HCT116 (cell line): Measurements from ENCODE around the gene TRAK1. TPM values are rescaled to one million over a fixed set of nuclear protein-coding genes. Genes with fewer than 3 reads are reported as not detected.

Experiments used
- ATAC-seq: fragments of 200-7000 bp; cut with Tn5 transposase; 2 replicates; pipeline ENCODE4 v1.9.1; 2020; ENCODE audit warnings: mild to moderate bottlenecking, moderate library complexity
- BruUV-seq: library from RNA; stranded (reverse); fragments of 400-500 nt; replicated peaks from 2 replicates; lab custom pipeline; 2021; lab: Mats Ljungman, UMichigan
- CTCF ChIA-PET: fragments of 300-600 bp; sonication (Branson Sonifier 250); formaldehyde crosslinking; loops from one replicate; lab custom pipeline; 2021; ENCODE audit warnings: antibody characterized with exemption; lab: Charles Lee
- POLR2A ChIA-PET: fragments of 300-600, 350-600 bp; sonication (Branson Sonifier 250); formaldehyde crosslinking; loops from one replicate; lab custom pipeline; 2021; ENCODE audit warnings: antibody characterized with exemption; lab: Charles Lee
- RAD21 ChIA-PET, 2 experiments: fragments of 300-600 bp; sonication (Branson Sonifier 250); formaldehyde crosslinking; loops; one replicate each; lab custom pipeline; 2023; ENCODE audit warnings: low total read pairs in 2 of 2; ENCODE audit not compliant: uncharacterized antibody in 2 of 2, unreplicated experiment in 2 of 2, low non-redundant PET in 1 of 2; lab: Charles Lee
- DNase-seq: peaks from one replicate; pipeline ENCODE4 v3.0.0-alpha.2; 2010; ENCODE audit warnings: low read depth, low spot score
- H2AFZ ChIP-seq: fragments of 200-600 bp; shearing (Covaris generic), sonication (generic); 2 replicates; pipeline ENCODE4 v1.6.1; 2017; ENCODE audit warnings: low read depth, mixed run types, mixed read lengths, antibody characterized with exemption, low read length; ENCODE audit not compliant: poor library complexity, severe bottlenecking
- H3K27ac ChIP-seq: 2 replicates; pipeline ENCODE4 v1.5.1; 2012; ENCODE audit warnings: low read depth, low read length
- H3K27me3 ChIP-seq: fragments of 200-600 bp; sonication (generic); 2 replicates; pipeline ENCODE4 v1.6.1; 2016; ENCODE audit warnings: mixed run types, low read length, mixed read lengths; ENCODE audit not compliant: insufficient read depth
- H3K36me3 ChIP-seq, 2 experiments: fragments of 200-500 bp in 1 of 2; fragments of 200-600 bp in 1 of 2; sonication (Bioruptor generic) in 1 of 2; sonication (generic) in 1 of 2; 2 replicates each; pipeline versions ENCODE4 v1.5.1 to v1.6.1; 2014 to 2016; ENCODE audit warnings: low read length in 2 of 2, inconsistent platforms in 1 of 2, mixed read lengths in 1 of 2, mixed run types in 1 of 2; ENCODE audit not compliant: insufficient read depth in 2 of 2, control insufficient read depth in 1 of 2
- H3K4me1 ChIP-seq, 2 experiments: fragments of 200-600 bp in 1 of 2; sonication (generic) in 1 of 2; 2 replicates each; pipeline versions ENCODE4 v1.5.1 to v1.6.1; 2012 to 2017; ENCODE audit warnings: low read length in 2 of 2, inconsistent platforms in 1 of 2, mild to moderate bottlenecking in 1 of 2, mixed read lengths in 1 of 2, mixed run types in 1 of 2, moderate library complexity in 1 of 2; ENCODE audit not compliant: insufficient read depth in 2 of 2, control insufficient read depth in 1 of 2
- H3K4me2 ChIP-seq: fragments of 200-600 bp; sonication (generic); 2 replicates; pipeline ENCODE4 v1.6.1; 2017; ENCODE audit warnings: mixed run types, low read length, mixed read lengths
- H3K4me3 ChIP-seq, 2 experiments: fragments of 200-600 bp in 1 of 2; sonication (generic) in 1 of 2; replicated peaks in 1 of 2; 2 replicates each; pipeline ENCODE4 v1.5.1; 2011 to 2016; ENCODE audit warnings: low read length in 2 of 2, control low read depth in 1 of 2, low read depth in 1 of 2, mild to moderate bottlenecking in 1 of 2, mixed read lengths in 1 of 2, mixed run types in 1 of 2
- H3K79me2 ChIP-seq: fragments of 200-600 bp; sonication (generic); 2 replicates; pipeline ENCODE4 v1.6.1; 2017; ENCODE audit warnings: mild to moderate bottlenecking, mixed run types, low read length, moderate library complexity, mixed read lengths; ENCODE audit not compliant: insufficient read depth
- H3K9ac ChIP-seq: fragments of 200-600 bp; sonication (generic); 2 replicates; pipeline ENCODE4 v1.6.1; 2016; ENCODE audit warnings: low read length, mixed read lengths
- H3K9me2 ChIP-seq: fragments of 200-600 bp; sonication (generic), shearing (Covaris generic); 2 replicates; pipeline ENCODE4 v1.6.1; 2017; ENCODE audit warnings: mixed run types, mild to moderate bottlenecking, moderate library complexity; ENCODE audit not compliant: insufficient read depth
- H3K9me3 ChIP-seq, 2 experiments: fragments of 200-500 bp in 1 of 2; fragments of 200-600 bp in 1 of 2; sonication (Bioruptor generic) in 1 of 2; sonication (generic) in 1 of 2; 2 replicates each; pipeline ENCODE4 v1.6.1; 2014 to 2017; ENCODE audit warnings: low read length in 2 of 2, mixed read lengths in 2 of 2, inconsistent platforms in 1 of 2, low read depth in 1 of 2, mild to moderate bottlenecking in 1 of 2, mixed run types in 1 of 2, moderate library complexity in 1 of 2; ENCODE audit not compliant: control insufficient read depth in 1 of 2, insufficient read depth in 1 of 2
- H4K20me1 ChIP-seq: fragments of 200-600 bp; sonication (generic), shearing (Covaris generic); 2 replicates; pipeline ENCODE4 v1.6.1; 2017; ENCODE audit warnings: mixed run types, mild to moderate bottlenecking, moderate library complexity; ENCODE audit not compliant: insufficient read depth
- CBX3 ChIP-seq: IDR thresholded peaks from 2 replicates; pipeline ENCODE4 v1.6.1; 2012; ENCODE audit warnings: low read depth
- EZH2 ChIP-seq: fragments of 200-600 bp; sonication (generic); IDR thresholded peaks from 2 replicates; pipeline ENCODE4 v1.6.1; 2017; ENCODE audit warnings: antibody characterized with exemption, mixed run types
- EZH2phosphoT487 ChIP-seq: fragments of 200-600 bp; IDR thresholded peaks from 2 replicates; pipeline ENCODE4 v1.6.1; 2018; ENCODE audit warnings: antibody characterized with exemption, borderline replicate concordance
- JUND ChIP-seq: IDR thresholded peaks from 2 replicates; pipeline ENCODE4 v1.6.1; 2012
- POLR2AphosphoS5 ChIP-seq: IDR thresholded peaks from 2 replicates; pipeline ENCODE4 v1.6.1; 2011; ENCODE audit warnings: mild to moderate bottlenecking, low read depth, low read length, moderate library complexity
- SP1 ChIP-seq: IDR thresholded peaks from 2 replicates; pipeline ENCODE4 v1.6.1; 2012; ENCODE audit warnings: low read depth
- YY1 ChIP-seq: IDR thresholded peaks from 2 replicates; pipeline ENCODE4 v1.6.1; 2011; ENCODE audit warnings: low read length, low read depth, moderate library complexity, mild to moderate bottlenecking; ENCODE audit not compliant: insufficient replicate concordance; ENCODE audit errors: extremely low read depth
- intact Hi-C: fragments of 100-400 bp; cut with micrococcal nuclease; formaldehyde crosslinking; loops from 2 replicates; pipeline ENCODE4 v1.10.0; 2022
- total RNA-seq: library from RNA; stranded (reverse); gene quantifications from one replicate; pipeline ENCODE4 v1.2.1, GENCODE V29; 2021; ENCODE audit not compliant: unreplicated experiment
- TF ChIP-seq, protein P1 (sequence below): IDR thresholded peaks from 2 replicates; pipeline ENCODE4 v1.6.1; 2011; ENCODE audit warnings: mild to moderate bottlenecking, low read length, moderate library complexity; ENCODE audit not compliant: insufficient replicate concordance; ENCODE audit errors: extremely low read depth
- TF ChIP-seq, protein P2 (sequence below): IDR thresholded peaks from 2 replicates; pipeline ENCODE4 v1.6.1; 2012
- TF ChIP-seq, protein P3 (sequence below): IDR thresholded peaks from 2 replicates; pipeline ENCODE4 v1.6.1; 2012; ENCODE audit warnings: low read depth
- TF ChIP-seq, protein P4 (sequence below): IDR thresholded peaks from 2 replicates; pipeline ENCODE4 v1.6.1; 2012

The TRAK1 gene
- total RNA-seq, 1 experiment from 2014 or later: 25.9 TPM

DNA sequence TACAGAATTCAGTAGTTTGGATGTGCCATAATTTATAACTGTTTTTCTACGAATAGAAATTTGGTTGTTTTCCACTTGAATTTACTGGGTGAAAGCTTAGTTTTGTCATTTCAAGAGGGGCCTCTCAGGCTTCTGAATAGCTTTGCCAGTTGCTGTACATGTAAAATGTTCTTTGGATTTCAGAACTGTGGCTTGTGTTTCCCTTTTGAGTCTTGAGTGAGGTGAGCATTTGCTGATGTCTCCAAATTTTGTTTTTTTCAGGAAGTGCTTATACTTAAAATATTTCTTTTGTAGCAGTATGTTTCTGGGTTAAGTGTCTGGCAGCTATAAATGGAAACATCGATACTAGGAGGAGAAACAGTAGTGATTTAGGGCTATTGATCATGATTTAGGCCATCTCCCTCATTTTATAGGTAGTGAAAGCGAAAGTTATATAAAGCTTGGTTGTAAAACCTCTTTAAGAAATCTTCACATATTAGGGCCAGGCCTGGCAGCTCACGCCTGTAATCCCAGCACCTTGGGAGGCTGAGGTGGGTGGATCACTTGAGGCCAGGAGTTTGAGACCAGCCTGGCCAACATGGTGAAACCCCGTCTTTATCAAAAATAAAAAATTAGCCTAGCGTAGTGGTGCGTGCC is 9.2 kb upstream of the TRAK1 start:
- no peak for DNase-seq
- peaks cover 5% of the 10 kb centered on the region; the same call in 1 of the 2 replicates for H4K20me1 ChIP-seq
- H3K79me2 ChIP-seq: peaks cover 65% of the 10 kb centered on the region
- POLR2A ChIA-PET: no interaction called here
- peaks cover 55 to 70% of the 10 kb centered on the region in 2 experiments for H3K4me1 ChIP-seq
- H3K27me3 ChIP-seq: no peaks in the 10 kb centered on the region
- BruUV-seq: no TSS peak
- no peak overlapping the region for H3K9ac ChIP-seq
- H3K36me3 ChIP-seq: no peaks in the 10 kb centered on the region; a peak in 1 of 4 replicates
- no peaks in the 10 kb centered on the region for H3K9me2 ChIP-seq
- no peak overlapping the region for H3K27ac ChIP-seq
- TF ChIP-seq EZH2phosphoT487 (no peak), YY1 (no peak), EZH2 (no peak), JUND (no peak), CBX3 (no peak), SP1 (no peak), POLR2AphosphoS5 (no peak)
- TF ChIP-seq, protein P1, sequence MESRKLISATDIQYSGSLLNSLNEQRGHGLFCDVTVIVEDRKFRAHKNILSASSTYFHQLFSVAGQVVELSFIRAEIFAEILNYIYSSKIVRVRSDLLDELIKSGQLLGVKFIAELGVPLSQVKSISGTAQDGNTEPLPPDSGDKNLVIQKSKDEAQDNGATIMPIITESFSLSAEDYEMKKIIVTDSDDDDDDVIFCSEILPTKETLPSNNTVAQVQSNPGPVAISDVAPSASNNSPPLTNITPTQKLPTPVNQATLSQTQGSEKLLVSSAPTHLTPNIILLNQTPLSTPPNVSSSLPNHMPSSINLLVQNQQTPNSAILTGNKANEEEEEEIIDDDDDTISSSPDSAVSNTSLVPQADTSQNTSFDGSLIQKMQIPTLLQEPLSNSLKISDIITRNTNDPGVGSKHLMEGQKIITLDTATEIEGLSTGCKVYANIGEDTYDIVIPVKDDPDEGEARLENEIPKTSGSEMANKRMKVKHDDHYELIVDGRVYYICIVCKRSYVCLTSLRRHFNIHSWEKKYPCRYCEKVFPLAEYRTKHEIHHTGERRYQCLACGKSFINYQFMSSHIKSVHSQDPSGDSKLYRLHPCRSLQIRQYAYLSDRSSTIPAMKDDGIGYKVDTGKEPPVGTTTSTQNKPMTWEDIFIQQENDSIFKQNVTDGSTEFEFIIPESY: no peak
- TF ChIP-seq, protein P2, sequence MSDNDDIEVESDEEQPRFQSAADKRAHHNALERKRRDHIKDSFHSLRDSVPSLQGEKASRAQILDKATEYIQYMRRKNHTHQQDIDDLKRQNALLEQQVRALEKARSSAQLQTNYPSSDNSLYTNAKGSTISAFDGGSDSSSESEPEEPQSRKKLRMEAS: no peak
- TF ChIP-seq, protein P3, sequence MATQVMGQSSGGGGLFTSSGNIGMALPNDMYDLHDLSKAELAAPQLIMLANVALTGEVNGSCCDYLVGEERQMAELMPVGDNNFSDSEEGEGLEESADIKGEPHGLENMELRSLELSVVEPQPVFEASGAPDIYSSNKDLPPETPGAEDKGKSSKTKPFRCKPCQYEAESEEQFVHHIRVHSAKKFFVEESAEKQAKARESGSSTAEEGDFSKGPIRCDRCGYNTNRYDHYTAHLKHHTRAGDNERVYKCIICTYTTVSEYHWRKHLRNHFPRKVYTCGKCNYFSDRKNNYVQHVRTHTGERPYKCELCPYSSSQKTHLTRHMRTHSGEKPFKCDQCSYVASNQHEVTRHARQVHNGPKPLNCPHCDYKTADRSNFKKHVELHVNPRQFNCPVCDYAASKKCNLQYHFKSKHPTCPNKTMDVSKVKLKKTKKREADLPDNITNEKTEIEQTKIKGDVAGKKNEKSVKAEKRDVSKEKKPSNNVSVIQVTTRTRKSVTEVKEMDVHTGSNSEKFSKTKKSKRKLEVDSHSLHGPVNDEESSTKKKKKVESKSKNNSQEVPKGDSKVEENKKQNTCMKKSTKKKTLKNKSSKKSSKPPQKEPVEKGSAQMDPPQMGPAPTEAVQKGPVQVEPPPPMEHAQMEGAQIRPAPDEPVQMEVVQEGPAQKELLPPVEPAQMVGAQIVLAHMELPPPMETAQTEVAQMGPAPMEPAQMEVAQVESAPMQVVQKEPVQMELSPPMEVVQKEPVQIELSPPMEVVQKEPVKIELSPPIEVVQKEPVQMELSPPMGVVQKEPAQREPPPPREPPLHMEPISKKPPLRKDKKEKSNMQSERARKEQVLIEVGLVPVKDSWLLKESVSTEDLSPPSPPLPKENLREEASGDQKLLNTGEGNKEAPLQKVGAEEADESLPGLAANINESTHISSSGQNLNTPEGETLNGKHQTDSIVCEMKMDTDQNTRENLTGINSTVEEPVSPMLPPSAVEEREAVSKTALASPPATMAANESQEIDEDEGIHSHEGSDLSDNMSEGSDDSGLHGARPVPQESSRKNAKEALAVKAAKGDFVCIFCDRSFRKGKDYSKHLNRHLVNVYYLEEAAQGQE: no peak
- TF ChIP-seq, protein P4, sequence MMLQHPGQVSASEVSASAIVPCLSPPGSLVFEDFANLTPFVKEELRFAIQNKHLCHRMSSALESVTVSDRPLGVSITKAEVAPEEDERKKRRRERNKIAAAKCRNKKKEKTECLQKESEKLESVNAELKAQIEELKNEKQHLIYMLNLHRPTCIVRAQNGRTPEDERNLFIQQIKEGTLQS: no peak
- no peaks in the 10 kb centered on the region for H3K9me3 ChIP-seq
- CTCF ChIA-PET: no interaction called here
- no peak overlapping the region for H2AFZ ChIP-seq
- intact Hi-C loops: loop anchor here (5.0 kb wide), 1 partner anchor 70 kb away; no protein-coding TSS in a partner anchor
- no peak overlapping the region for H3K4me2 ChIP-seq
- no peak for ATAC-seq
- H3K4me3 ChIP-seq: no peak overlapping the region
- RAD21 ChIA-PET: no interaction called here
